ENCODE results near the gene EVC. TPM values are rescaled to one million over a fixed set of nuclear protein-coding genes. Genes with fewer than 3 reads are reported as not detected.

Gene EVC
- total and polyA plus RNA-seq, 9 donors = 16.4 to 63.5 (median 47.6) TPM

- H3K4me1 ChIP-seq (ENCODE audit: insufficient read depth) = no peaks in the 10 kb centered on the region
- no peaks in the 10 kb centered on the region for H3K9me3 ChIP-seq
- no peak for DNase-seq
- 86 to 97% (median 95%) methylated on average over 2 of the region's 2 CpGs for WGBS, 3 donors
- no peaks in the 10 kb centered on the region for H3K27me3 ChIP-seq
- H3K4me3 ChIP-seq = no peak overlapping the region
- TF ChIP-seq EP300 (IDR thresholded peaks at IDR 0.05) = no peak
- TF ChIP-seq POLR2A (IDR thresholded peaks at IDR 0.05) = no peak
- no peak for TF ChIP-seq CTCF (IDR thresholded peaks at IDR 0.05)
- no peak overlapping the region for H3K27ac ChIP-seq
- intact Hi-C loops (cut with DNase I) = no loop called here
- no peaks in the 10 kb centered on the region for H3K36me3 ChIP-seq
Measured at GRCh38 chr4:5742968-5743367, 32.0 kb downstream of the EVC start.

- no peaks in the 10 kb centered on the region for H3K9me3 ChIP-seq
- H3K4me3 ChIP-seq = no peak overlapping the region
- WGBS, 3 donors = 96 to 100% (median 99%) methylated on average over 5 of the region's 5 CpGs
- H3K4me1 ChIP-seq (ENCODE audit: insufficient read depth) = no peaks in the 10 kb centered on the region
- H3K36me3 ChIP-seq = no peaks in the 10 kb centered on the region
- intact Hi-C loops (cut with DNase I) = no loop called here
- H3K27ac ChIP-seq = no peak overlapping the region
- no peak for DNase-seq
- H3K27me3 ChIP-seq = no peaks in the 10 kb centered on the region
- no peak for TF ChIP-seq POLR2A (IDR thresholded peaks at IDR 0.05)
- no peak for TF ChIP-seq EP300 (IDR thresholded peaks at IDR 0.05)
- TF ChIP-seq CTCF (IDR thresholded peaks at IDR 0.05) = no peak
Measured at GRCh38 chr4:5746250-5746649, 35.2 kb downstream of the EVC start.

- no peaks in the 10 kb centered on the region for H3K27me3 ChIP-seq
- H3K36me3 ChIP-seq = no peaks in the 10 kb centered on the region
- no peaks in the 10 kb centered on the region for H3K4me1 ChIP-seq (ENCODE audit: insufficient read depth)
- intact Hi-C loops (cut with DNase I) = no loop called here
- TF ChIP-seq CTCF (IDR thresholded peaks at IDR 0.05) = no peak
- no peak for TF ChIP-seq POLR2A (IDR thresholded peaks at IDR 0.05)
- no peak for TF ChIP-seq EP300 (IDR thresholded peaks at IDR 0.05)
- no peak for DNase-seq
- H3K4me3 ChIP-seq = no peak overlapping the region
- H3K27ac ChIP-seq = no peak overlapping the region
- WGBS, 3 donors = 60 to 68% (median 61%) methylated on average over 11 to 12 of the region's 12 CpGs
- H3K9me3 ChIP-seq = no peaks in the 10 kb centered on the region
Measured at GRCh38 chr4:5746829-5747737, 36.1 kb downstream of the EVC start.

- Histone ChIP-seq H3K9me3 (no peaks in the 10 kb centered on the region), H3K4me3 (no peak overlapping the region), H3K36me3 (no peaks in the 10 kb centered on the region), H3K4me1 (ENCODE audit: insufficient read depth) (no peaks in the 10 kb centered on the region), H3K27me3 (no peaks in the 10 kb centered on the region), H3K27ac (no peak overlapping the region)
- intact Hi-C loops (cut with DNase I) = no loop called here
- no peak for DNase-seq
- TF ChIP-seq EP300 (IDR thresholded peaks at IDR 0.05) (no peak), POLR2A (IDR thresholded peaks at IDR 0.05) (no peak), CTCF (IDR thresholded peaks at IDR 0.05) (no peak)
- 16 to 25% (median 21%) methylated on average over 11 of the region's 11 CpGs for WGBS, 3 donors
Measured at GRCh38 chr4:5747738-5748375, 36.9 kb downstream of the EVC start.
